CD4-positive, alpha-beta T cell (primary cell): ENCODE measurements around the gene SMCR8. TPM values are rescaled to one million over a fixed set of nuclear protein-coding genes. Genes with fewer than 3 reads are reported as not detected.
"Not testable (repeated sequence)": the region's sequence is repeated elsewhere in the genome, so short reads cannot be mapped to it uniquely, and the experiment has no call there.

Experiments
- ATAC-seq: fragments of 200-7000 bp; cut with Tn5 transposase; one replicate; pipeline ENCODE4 v1.10.0; 2022; ENCODE audit warnings: mild to moderate bottlenecking; ENCODE audit not compliant: poor library complexity
- CTCF ChIA-PET: fragments of 350-600 bp; sonication (Branson Sonifier 250); formaldehyde crosslinking; loops from one replicate; lab custom pipeline; 2021; ENCODE audit warnings: antibody characterized with exemption, inconsistent platforms; lab: Charles Lee
- POLR2A ChIA-PET: fragments of 350-600 bp; sonication (Branson Sonifier 250); formaldehyde crosslinking; loops from one replicate; lab custom pipeline; 2021; ENCODE audit warnings: antibody characterized with exemption, inconsistent platforms; lab: Charles Lee
- DNase-seq, 14 experiments: peaks; one replicate each; pipeline ENCODE4 v3.0.0-alpha.2; 2013 to 2020; ENCODE audit warnings: mixed read lengths in 2 of 14
- H3K27ac ChIP-seq, 2 donors: one replicate each; pipeline versions ENCODE4 v1.5.1 to v1.7.0; 2013; ENCODE audit warnings: low read length in 2 of 2, low read depth in 1 of 2, mild to moderate bottlenecking in 1 of 2
- H3K27me3 ChIP-seq, 2 experiments: 1 replicate in 1 of 2; 2 replicates in 1 of 2; pipeline versions ENCODE4 v1.6.1 to v1.7.0; 2013; ENCODE audit warnings: low read length in 2 of 2, control low read depth in 1 of 2, mild to moderate bottlenecking in 1 of 2, moderate library complexity in 1 of 2; ENCODE audit not compliant: insufficient read depth in 2 of 2, control insufficient read depth in 1 of 2
- H3K36me3 ChIP-seq: one replicate; pipeline ENCODE4 v1.6.1; 2013; ENCODE audit warnings: low read length, control low read depth; ENCODE audit not compliant: insufficient read depth
- H3K4me1 ChIP-seq: one replicate; pipeline ENCODE4 v1.6.1; 2013; ENCODE audit warnings: low read length, control low read depth; ENCODE audit not compliant: insufficient read depth
- H3K4me3 ChIP-seq: one replicate; pipeline ENCODE4 v1.5.1; 2013; ENCODE audit warnings: mild to moderate bottlenecking, low read length, moderate library complexity
- H3K9me3 ChIP-seq, 2 experiments: 1 replicate in 1 of 2; 2 replicates in 1 of 2; pipeline versions ENCODE4 v1.6.1 to v1.7.0; 2013; ENCODE audit warnings: low read length in 2 of 2, mild to moderate bottlenecking in 2 of 2, control low read depth in 1 of 2, moderate library complexity in 1 of 2; ENCODE audit not compliant: control insufficient read depth in 1 of 2, insufficient read depth in 1 of 2
- H3K27ac Mint-ChIP-seq: one replicate; pipeline ENCODE4 v1.8.0; 2020; ENCODE audit warnings: mixed read lengths
- H3K27me3 Mint-ChIP-seq: one replicate; pipeline ENCODE4 v1.8.0; 2021; ENCODE audit warnings: mixed read lengths
- H3K36me3 Mint-ChIP-seq: one replicate; pipeline ENCODE4 v1.8.0; 2021; ENCODE audit warnings: low read depth, mixed read lengths
- H3K4me1 Mint-ChIP-seq: one replicate; pipeline ENCODE4 v1.8.0; 2021; ENCODE audit warnings: low read depth, mixed read lengths
- H3K4me3 Mint-ChIP-seq: one replicate; pipeline ENCODE4 v1.8.0; 2020; ENCODE audit warnings: mild to moderate bottlenecking, mixed read lengths
- H3K9me3 Mint-ChIP-seq: one replicate; pipeline ENCODE4 v1.8.0; 2020; ENCODE audit warnings: mixed read lengths
- intact Hi-C, 2 experiments: fragments of 100-400 bp; cut with DNase I in 1 of 2; cut with micrococcal nuclease in 1 of 2; formaldehyde crosslinking; loops; one replicate each; pipeline versions ENCODE4 v1.15.1 to v1.9.0; 2023 to 2025; cut with DNase I, micrococcal nuclease
- total RNA-seq, 174 experiments: library from RNA in 2 of 174; stranded (reverse) in 2 of 174; gene quantifications; one replicate each; pipeline ENCODE4 v1.2.3 and lab custom pipeline; 2021 to 2026
- TF ChIP-seq, protein P1 (sequence below): fragments of 200-600 bp; IDR thresholded peaks from one replicate; pipeline ENCODE4 v1.8.0; 2022; ENCODE audit warnings: antibody characterized with exemption, mild to moderate bottlenecking

Gene SMCR8
- total RNA-seq, 2 experiments from 2014 or later = 52.2 to 54.5 TPM

DNA sequence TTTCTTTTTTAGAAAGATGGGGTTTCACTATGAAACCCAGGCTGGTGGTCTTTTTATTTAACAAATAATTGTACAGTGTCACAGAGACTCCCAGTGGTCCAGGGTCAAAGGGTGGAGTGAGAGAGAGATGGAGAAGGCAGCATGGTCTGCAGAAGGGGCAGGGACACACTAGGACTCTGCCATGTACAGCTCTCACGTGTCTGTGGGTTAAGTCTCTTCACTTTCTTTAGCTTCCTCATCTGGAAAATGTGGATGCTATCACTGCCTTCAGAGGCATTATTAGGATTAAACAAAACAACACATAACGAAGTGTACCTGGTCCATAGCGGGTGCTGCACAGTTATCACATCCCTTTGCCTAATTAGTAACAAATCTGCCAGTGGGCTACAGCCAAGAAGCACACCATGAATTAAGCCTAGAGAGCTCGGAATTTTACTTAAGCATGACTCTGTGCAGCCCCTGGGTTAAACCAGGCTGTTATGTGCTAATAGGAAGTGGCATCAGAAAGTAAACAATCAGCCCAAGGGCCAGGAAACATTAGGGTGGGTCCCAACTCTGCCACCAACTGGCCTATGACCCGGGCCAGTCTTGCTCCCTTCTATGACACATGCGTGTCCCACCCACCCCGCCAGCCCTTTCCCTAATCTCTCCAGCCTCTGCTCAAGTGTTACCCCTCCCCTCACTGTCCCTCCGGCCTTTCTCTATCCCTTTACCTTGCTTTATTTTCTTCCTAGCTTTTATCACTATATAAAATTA, 14.2 kb upstream of the SMCR8 start:
- Histone ChIP-seq H3K27ac (no peak overlapping the region), H3K4me3 (no peak overlapping the region)
- H3K4me1 Mint-ChIP-seq = no peaks in the 10 kb centered on the region

DNA sequence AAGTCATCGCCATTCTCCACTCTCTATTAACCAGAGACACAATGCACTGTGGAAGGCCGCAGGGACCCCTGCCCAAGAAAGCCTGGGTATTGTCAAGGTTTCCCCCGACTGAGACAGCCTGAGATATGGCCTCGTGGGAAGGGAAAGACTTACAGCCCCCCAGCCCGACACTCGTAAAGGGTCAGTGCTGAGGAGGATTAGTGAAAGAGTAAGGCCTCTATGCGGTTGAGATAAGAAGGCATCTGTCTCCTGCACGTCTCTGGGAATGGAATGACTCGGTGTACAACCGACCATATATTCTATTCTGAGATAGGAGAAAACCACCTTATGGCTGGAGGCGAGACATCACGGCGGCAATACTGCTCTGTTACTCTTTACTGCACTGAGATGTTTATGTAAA, 11.9 kb upstream of the SMCR8 start:
- CTCF ChIA-PET, H3K4me1 Mint-ChIP-seq, DNase-seq, H3K4me1 ChIP-seq, H3K4me3 Mint-ChIP-seq, POLR2A ChIA-PET, intact Hi-C loops, ATAC-seq, H3K27me3 Mint-ChIP-seq, H3K27ac Mint-ChIP-seq, H3K27me3 ChIP-seq, H3K9me3 ChIP-seq, H3K4me3 ChIP-seq, H3K9me3 Mint-ChIP-seq, H3K27ac ChIP-seq: not testable (repeated sequence)
- peaks cover 79% of the 10 kb centered on the region for H3K36me3 Mint-ChIP-seq
- H3K36me3 ChIP-seq = peaks cover 77% of the 10 kb centered on the region

More for the DNA sequence above, 14.2 kb upstream of the SMCR8 start:
- H3K36me3 Mint-ChIP-seq = peaks cover 73% of the 10 kb centered on the region
- DNase-seq = no peak
- intact Hi-C loops = no loop called here
- H3K27me3 Mint-ChIP-seq = no peaks in the 10 kb centered on the region
- Histone ChIP-seq H3K4me1 (no peaks in the 10 kb centered on the region), H3K27me3 (no peaks in the 10 kb centered on the region), H3K9me3 (no peaks in the 10 kb centered on the region), H3K36me3 (peaks cover 62% of the 10 kb centered on the region)
- POLR2A ChIA-PET = no interaction called here
- TF ChIP-seq, protein P1, sequence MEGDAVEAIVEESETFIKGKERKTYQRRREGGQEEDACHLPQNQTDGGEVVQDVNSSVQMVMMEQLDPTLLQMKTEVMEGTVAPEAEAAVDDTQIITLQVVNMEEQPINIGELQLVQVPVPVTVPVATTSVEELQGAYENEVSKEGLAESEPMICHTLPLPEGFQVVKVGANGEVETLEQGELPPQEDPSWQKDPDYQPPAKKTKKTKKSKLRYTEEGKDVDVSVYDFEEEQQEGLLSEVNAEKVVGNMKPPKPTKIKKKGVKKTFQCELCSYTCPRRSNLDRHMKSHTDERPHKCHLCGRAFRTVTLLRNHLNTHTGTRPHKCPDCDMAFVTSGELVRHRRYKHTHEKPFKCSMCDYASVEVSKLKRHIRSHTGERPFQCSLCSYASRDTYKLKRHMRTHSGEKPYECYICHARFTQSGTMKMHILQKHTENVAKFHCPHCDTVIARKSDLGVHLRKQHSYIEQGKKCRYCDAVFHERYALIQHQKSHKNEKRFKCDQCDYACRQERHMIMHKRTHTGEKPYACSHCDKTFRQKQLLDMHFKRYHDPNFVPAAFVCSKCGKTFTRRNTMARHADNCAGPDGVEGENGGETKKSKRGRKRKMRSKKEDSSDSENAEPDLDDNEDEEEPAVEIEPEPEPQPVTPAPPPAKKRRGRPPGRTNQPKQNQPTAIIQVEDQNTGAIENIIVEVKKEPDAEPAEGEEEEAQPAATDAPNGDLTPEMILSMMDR = no peak
- no peak overlapping the region for H3K4me3 Mint-ChIP-seq
- no peak for ATAC-seq
- CTCF ChIA-PET = no interaction called here
- no peak overlapping the region for H3K27ac Mint-ChIP-seq
- no peaks in the 10 kb centered on the region for H3K9me3 Mint-ChIP-seq

DNA sequence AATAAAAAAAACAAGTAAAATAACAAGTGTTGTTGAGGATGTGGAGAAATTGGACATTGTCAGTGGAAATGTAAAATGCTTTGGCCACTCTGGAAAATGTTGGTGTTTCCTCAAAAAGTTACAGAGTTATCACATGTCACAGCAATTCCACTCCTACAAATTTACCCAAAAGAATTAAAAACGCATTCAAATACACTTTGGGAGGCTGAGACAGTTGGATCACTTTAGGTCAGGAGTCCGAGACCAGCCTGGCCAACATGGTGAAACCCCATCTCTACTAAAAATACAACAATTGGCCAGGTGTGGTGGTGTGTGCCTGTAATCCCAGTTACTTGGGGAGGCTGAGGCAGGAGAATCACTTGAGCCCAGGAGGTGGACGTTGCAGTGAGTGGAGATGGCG, 5.9 kb upstream of the SMCR8 start:
- ATAC-seq (no peak), DNase-seq (no peak)
- intact Hi-C loops = no loop called here
- Mint-ChIP-seq H3K36me3 (peaks cover 57% of the 10 kb centered on the region), H3K4me3 (no peak overlapping the region), H3K4me1 (peaks cover 33% of the 10 kb centered on the region), H3K9me3 (no peaks in the 10 kb centered on the region), H3K27ac (no peak overlapping the region), H3K27me3 (no peaks in the 10 kb centered on the region)
- H3K9me3 ChIP-seq = no peaks in the 10 kb centered on the region
- H3K27me3 ChIP-seq = no peaks in the 10 kb centered on the region
- no peak overlapping the region for H3K4me3 ChIP-seq
- H3K27ac ChIP-seq = no peak overlapping the region
- TF ChIP-seq, protein P1 = no peak
- ChIA-PET CTCF (no interaction called here), POLR2A (no interaction called here)
- peaks cover 54% of the 10 kb centered on the region for H3K36me3 ChIP-seq
- peaks cover 24% of the 10 kb centered on the region for H3K4me1 ChIP-seq
